HepG2 (cell line): ENCODE results near the gene SFI1. TPM values are rescaled to one million over a fixed set of nuclear protein-coding genes. Genes with fewer than 3 reads are reported as not detected.

Experiments
- ARID2 ChIP-seq: sonication (generic); formaldehyde crosslinking; IDR thresholded peaks from 2 replicates; pipeline ENCODE4 v1.8.1; 2022; ENCODE audit warnings: mild to moderate bottlenecking, missing genetic modification reagents, borderline replicate concordance
- ATF1 ChIP-seq: IDR thresholded peaks from 2 replicates; pipeline ENCODE4 v1.6.1; 2016; ENCODE audit warnings: mild to moderate bottlenecking, control low read depth
- CBX5 ChIP-seq: sonication (generic); formaldehyde crosslinking; IDR thresholded peaks from 2 replicates; pipeline ENCODE4 v1.4.0; 2020; ENCODE audit warnings: missing genetic modification reagents, borderline replicate concordance
- CHCHD3 ChIP-seq: sonication (generic); formaldehyde crosslinking; IDR thresholded peaks from 2 replicates; pipeline ENCODE4 v1.8.0; 2022; ENCODE audit warnings: mild to moderate bottlenecking, missing genetic modification reagents, moderate library complexity
- DR1 ChIP-seq: sonication (generic); formaldehyde crosslinking; IDR thresholded peaks from 2 replicates; pipeline ENCODE4 v1.8.0; 2021; ENCODE audit warnings: mild to moderate bottlenecking, missing genetic modification reagents, inconsistent platforms
- EP300 ChIP-seq, 3 experiments: sonication (generic) in 1 of 3; formaldehyde crosslinking in 1 of 3; IDR thresholded peaks; 2 replicates each; pipeline versions ENCODE4 v1.5.1 to v1.6.1; 2011 to 2020; ENCODE audit warnings: low read depth in 2 of 3, low read length in 2 of 3, borderline replicate concordance in 1 of 3, improper control_type of control experiment in 1 of 3, mild to moderate bottlenecking in 1 of 3, missing genetic modification reagents in 1 of 3, moderate library complexity in 1 of 3
- ERF ChIP-seq: IDR thresholded peaks from 2 replicates; pipeline ENCODE4 v1.6.1; 2018; ENCODE audit warnings: missing biosample characterization, missing genetic modification reagents
- HIVEP1 ChIP-seq: sonication (generic); formaldehyde crosslinking; IDR thresholded peaks from 2 replicates; pipeline ENCODE4 v1.4.0; 2020; ENCODE audit warnings: mild to moderate bottlenecking, missing genetic modification reagents
- KLF12 ChIP-seq: sonication (generic); formaldehyde crosslinking; IDR thresholded peaks from 2 replicates; pipeline ENCODE4 v1.4.0; 2020; ENCODE audit warnings: missing genetic modification reagents, borderline replicate concordance
- NFKBIZ ChIP-seq: IDR thresholded peaks from 2 replicates; pipeline ENCODE4 v1.6.1; 2018; ENCODE audit warnings: missing genetic modification reagents, missing compliant biosample characterization
- SALL1 ChIP-seq: sonication (generic); formaldehyde crosslinking; IDR thresholded peaks from 2 replicates; pipeline ENCODE4 v1.8.0; 2022; ENCODE audit warnings: mild to moderate bottlenecking, missing genetic modification reagents
- ZFY ChIP-seq: sonication (generic); formaldehyde crosslinking; IDR thresholded peaks from 2 replicates; pipeline ENCODE4 v1.4.0; 2020; ENCODE audit warnings: missing genetic modification reagents
- ZNF12 ChIP-seq: sonication (generic); formaldehyde crosslinking; IDR thresholded peaks from 2 replicates; pipeline ENCODE4 v1.5.0; 2020; ENCODE audit warnings: missing genetic modification reagents
- ZNF296 ChIP-seq: sonication (generic); formaldehyde crosslinking; conservative IDR thresholded peaks from 2 replicates; pipeline ENCODE4 v1.5.0; 2020; ENCODE audit warnings: mild to moderate bottlenecking, missing genetic modification reagents
- ZNF329 ChIP-seq: sonication (generic); formaldehyde crosslinking; IDR thresholded peaks from 2 replicates; pipeline ENCODE4 v1.9.0; 2021; ENCODE audit warnings: low read depth, mild to moderate bottlenecking, missing genetic modification reagents
- ZNF335 ChIP-seq: sonication (generic); formaldehyde crosslinking; IDR thresholded peaks from 2 replicates; pipeline ENCODE4 v1.4.0; 2020; ENCODE audit warnings: missing genetic modification reagents
- ZNF614 ChIP-seq: IDR thresholded peaks from 2 replicates; pipeline ENCODE4 v1.6.1; 2018; ENCODE audit warnings: missing biosample characterization, missing genetic modification reagents, inconsistent platforms, borderline replicate concordance
- ZNF619 ChIP-seq: sonication (generic); formaldehyde crosslinking; IDR thresholded peaks from 2 replicates; pipeline ENCODE4 v1.4.0; 2020; ENCODE audit warnings: mild to moderate bottlenecking, missing genetic modification reagents
- ZNF709 ChIP-seq: sonication (generic); formaldehyde crosslinking; IDR thresholded peaks from 2 replicates; pipeline ENCODE4 v1.5.0; 2020; ENCODE audit warnings: mild to moderate bottlenecking, missing genetic modification reagents
- ZNF773 ChIP-seq: sonication (generic); formaldehyde crosslinking; IDR thresholded peaks from 2 replicates; pipeline ENCODE4 v1.4.0; 2020; ENCODE audit warnings: missing genetic modification reagents, borderline replicate concordance
- ZNF788 ChIP-seq: sonication (generic); formaldehyde crosslinking; IDR thresholded peaks from 2 replicates; pipeline ENCODE4 v1.5.0; 2020; ENCODE audit warnings: mild to moderate bottlenecking, missing genetic modification reagents, borderline replicate concordance
- polyA plus RNA-seq, 8 experiments: library from polyadenylated mRNA; depleted of rRNA in 3 of 8; stranded (reverse) in 7 of 8; unstranded in 1 of 8; fragments of >200 nt; fragmentation: Illumina TruSeq in 4 of 8; extraction: Trizol in 4 of 8; gene quantifications; 2 replicates each; pipeline versions ENCODE4 v1.2.1 to v1.2.3, GENCODE V29; 2011 to 2016; ENCODE audit warnings: low read depth in 4 of 8, missing spikeins in 1 of 8, mixed read lengths in 1 of 8; ENCODE audit not compliant: insufficient read depth in 1 of 8
- total RNA-seq, 5 experiments: library from RNA; depleted of rRNA; stranded (reverse); fragments of >200 nt; fragmentation: Illumina TruSeq; extraction: Trizol; gene quantifications; 2 replicates each; pipeline ENCODE4 v1.2.3, GENCODE V29; 2016; ENCODE audit warnings: low read depth in 1 of 5
- TF ChIP-seq, protein P1 (sequence below): sonication (generic); formaldehyde crosslinking; IDR thresholded peaks from 2 replicates; pipeline ENCODE4 v1.8.0; 2022; ENCODE audit warnings: missing genetic modification reagents, mild to moderate bottlenecking, inconsistent platforms, borderline replicate concordance
- TF ChIP-seq, protein P2 (sequence below): sonication (generic); formaldehyde crosslinking; IDR thresholded peaks from 2 replicates; pipeline ENCODE4 v1.4.0; 2020; ENCODE audit warnings: missing genetic modification reagents
- TF ChIP-seq, protein P3 (sequence below): fragments of 450-650 bp; IDR thresholded peaks from 2 replicates; pipeline ENCODE4 v1.6.1; 2016
- TF ChIP-seq, protein P4 (sequence below): IDR thresholded peaks from 2 replicates; pipeline ENCODE4 v1.6.1; 2012; ENCODE audit warnings: inconsistent platforms

SFI1 gene
- total and polyA plus RNA-seq, 2 of the 13 experiments (the other 11 are each of a cell fraction or from before 2014, with no cell fraction given) = 20.5 to 40.1 TPM

DNA sequence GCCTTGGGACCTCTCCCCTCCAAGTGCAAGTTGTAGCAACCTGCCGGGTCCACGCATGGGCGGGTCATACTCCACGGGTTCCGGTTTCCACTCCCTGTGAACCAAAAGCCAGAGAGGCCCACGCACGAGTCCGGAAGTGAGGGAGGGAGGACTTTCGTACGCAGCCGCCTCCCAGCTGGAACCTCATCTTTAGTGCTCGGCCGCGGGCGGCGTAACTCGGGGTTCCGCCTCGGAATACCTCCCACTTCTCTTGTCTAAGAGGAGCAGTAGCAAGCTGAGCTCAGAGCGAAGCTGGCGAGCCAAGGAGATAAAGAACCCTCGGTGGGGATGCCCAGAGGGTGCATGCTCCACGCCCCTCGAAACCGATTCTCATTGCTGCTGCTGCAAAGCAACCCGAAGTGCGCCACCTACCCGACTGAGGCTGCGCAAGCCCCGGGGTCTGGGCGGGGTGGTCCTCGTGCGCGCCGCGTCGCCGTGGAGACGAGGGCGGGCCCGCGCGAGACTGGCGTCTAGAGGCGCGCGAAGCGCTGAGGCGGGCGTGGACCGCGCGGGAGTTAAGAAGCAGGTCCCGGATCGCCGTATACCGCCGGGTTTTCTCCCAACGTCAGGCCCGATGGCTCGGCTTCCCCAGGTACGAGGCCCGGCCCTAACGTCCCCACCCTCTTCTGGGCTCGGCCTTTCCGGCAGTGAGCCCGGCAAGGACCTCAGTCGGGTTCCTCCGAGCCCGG is at the start of gene SFI1 (continued):
- TF ChIP-seq ZNF619 (CRISPR knock-in tag) (peak; percentile 24; the same call in 1 of the 2 replicates), KLF12 (CRISPR knock-in tag) (peak; percentile 93), ATF1 (CRISPR knock-in tag) (no peak), EP300 (IDR thresholded peaks at IDR 0.05; ENCODE audit: low read depth in 2 of 2, low read length in 2 of 2) (no peak), EP300 (CRISPR knock-in tag; IDR thresholded peaks at IDR 0.05; ENCODE audit: borderline replicate concordance) (peak; percentile 40; the same call in 1 of the 2 replicates), ZFY (peak; percentile 81), ERF (peak; percentile 62; the same call in 1 of the 2 replicates), CBX5 (CRISPR knock-in tag) (no peak), ZNF788 (CRISPR knock-in tag) (peak; percentile 71; the same call in 1 of the 2 replicates), ZNF709 (CRISPR knock-in tag) (peak; percentile 62; the same call in 1 of the 2 replicates), DR1 (CRISPR knock-in tag) (peak; percentile 33; the same call in 1 of the 2 replicates), SALL1 (CRISPR knock-in tag) (peak; percentile 57; the same call in 1 of the 2 replicates), ZNF296 (CRISPR knock-in tag) (peak; percentile 47; the same call in 1 of the 2 replicates), ZNF335 (CRISPR knock-in tag) (peak; percentile 93), ZNF773 (CRISPR knock-in tag) (0 out of 2 replicates have a peak, but pooled peaks have one; percentile 40), ZNF614 (CRISPR knock-in tag) (peak; percentile 50; the same call in 1 of the 2 replicates), HIVEP1 (peak; percentile 75; the same call in 1 of the 2 replicates), NFKBIZ (no peak), ARID2 (peak; percentile 9; the same call in 1 of the 2 replicates), ZNF12 (CRISPR knock-in tag) (no peak), ZNF329 (0 out of 2 replicates have a peak, but pooled peaks have one; percentile 38), CHCHD3 (CRISPR knock-in tag) (no peak)
- TF ChIP-seq, protein P1, sequence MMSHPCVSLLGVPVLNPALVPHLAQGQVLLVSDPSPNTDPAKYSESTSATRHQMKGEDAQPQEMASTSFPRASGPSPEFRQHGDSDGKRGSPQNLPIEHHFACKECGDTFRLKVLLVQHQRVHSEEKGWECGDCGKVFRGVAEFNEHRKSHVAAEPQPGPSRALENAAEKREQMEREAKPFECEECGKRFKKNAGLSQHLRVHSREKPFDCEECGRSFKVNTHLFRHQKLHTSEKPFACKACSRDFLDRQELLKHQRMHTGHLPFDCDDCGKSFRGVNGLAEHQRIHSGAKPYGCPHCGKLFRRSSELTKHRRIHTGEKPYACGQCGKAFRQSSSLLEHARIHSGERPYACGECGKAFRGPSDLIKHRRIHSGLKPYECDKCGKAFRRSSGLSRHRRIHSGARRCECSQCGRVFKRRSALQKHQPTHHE = peak; percentile 67; the same call in 1 of the 2 replicates
- TF ChIP-seq, protein P2, sequence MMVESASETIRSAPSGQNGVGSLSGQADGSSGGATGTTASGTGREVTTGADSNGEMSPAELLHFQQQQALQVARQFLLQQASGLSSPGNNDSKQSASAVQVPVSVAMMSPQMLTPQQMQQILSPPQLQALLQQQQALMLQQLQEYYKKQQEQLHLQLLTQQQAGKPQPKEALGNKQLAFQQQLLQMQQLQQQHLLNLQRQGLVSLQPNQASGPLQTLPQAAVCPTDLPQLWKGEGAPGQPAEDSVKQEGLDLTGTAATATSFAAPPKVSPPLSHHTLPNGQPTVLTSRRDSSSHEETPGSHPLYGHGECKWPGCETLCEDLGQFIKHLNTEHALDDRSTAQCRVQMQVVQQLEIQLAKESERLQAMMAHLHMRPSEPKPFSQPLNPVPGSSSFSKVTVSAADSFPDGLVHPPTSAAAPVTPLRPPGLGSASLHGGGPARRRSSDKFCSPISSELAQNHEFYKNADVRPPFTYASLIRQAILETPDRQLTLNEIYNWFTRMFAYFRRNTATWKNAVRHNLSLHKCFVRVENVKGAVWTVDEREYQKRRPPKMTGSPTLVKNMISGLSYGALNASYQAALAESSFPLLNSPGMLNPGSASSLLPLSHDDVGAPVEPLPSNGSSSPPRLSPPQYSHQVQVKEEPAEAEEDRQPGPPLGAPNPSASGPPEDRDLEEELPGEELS = peak; percentile 27; the same call in 1 of the 2 replicates
- TF ChIP-seq, protein P3, sequence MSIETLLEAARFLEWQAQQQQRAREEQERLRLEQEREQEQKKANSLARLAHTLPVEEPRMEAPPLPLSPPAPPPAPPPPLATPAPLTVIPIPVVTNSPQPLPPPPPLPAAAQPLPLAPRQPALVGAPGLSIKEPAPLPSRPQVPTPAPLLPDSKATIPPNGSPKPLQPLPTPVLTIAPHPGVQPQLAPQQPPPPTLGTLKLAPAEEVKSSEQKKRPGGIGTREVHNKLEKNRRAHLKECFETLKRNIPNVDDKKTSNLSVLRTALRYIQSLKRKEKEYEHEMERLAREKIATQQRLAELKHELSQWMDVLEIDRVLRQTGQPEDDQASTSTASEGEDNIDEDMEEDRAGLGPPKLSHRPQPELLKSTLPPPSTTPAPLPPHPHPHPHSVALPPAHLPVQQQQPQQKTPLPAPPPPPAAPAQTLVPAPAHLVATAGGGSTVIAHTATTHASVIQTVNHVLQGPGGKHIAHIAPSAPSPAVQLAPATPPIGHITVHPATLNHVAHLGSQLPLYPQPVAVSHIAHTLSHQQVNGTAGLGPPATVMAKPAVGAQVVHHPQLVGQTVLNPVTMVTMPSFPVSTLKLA = peak; percentile 60
- TF ChIP-seq, protein P4, sequence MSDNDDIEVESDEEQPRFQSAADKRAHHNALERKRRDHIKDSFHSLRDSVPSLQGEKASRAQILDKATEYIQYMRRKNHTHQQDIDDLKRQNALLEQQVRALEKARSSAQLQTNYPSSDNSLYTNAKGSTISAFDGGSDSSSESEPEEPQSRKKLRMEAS = peak; percentile 87; the same call in 1 of the 2 replicates
